ENCODE measurements around the gene IFT52.

The IFT52 gene

GRCh38 chr20:43689165-43689564, 98.4 kb downstream of the IFT52 start:
- in situ Hi-C loops (cut with HindIII; ENCODE audit: low sequenced_read_pairs): no loop called here

- in situ Hi-C loops (cut with HindIII; ENCODE audit: low sequenced_read_pairs): no loop called here
Measured at GRCh38 chr20:43690943-43691598, 100.3 kb downstream of the IFT52 start.

- in situ Hi-C loops (cut with HindIII; ENCODE audit: low sequenced_read_pairs): no loop called here
Measured at GRCh38 chr20:43691928-43692524, 101.3 kb downstream of the IFT52 start.

- in situ Hi-C loops (cut with HindIII; ENCODE audit: low sequenced_read_pairs): no loop called here
Measured at GRCh38 chr20:43694763-43695162, 104.0 kb downstream of the IFT52 start.

GRCh38 chr20:43695571-43695970, 104.8 kb downstream of the IFT52 start:
- in situ Hi-C loops (cut with HindIII; ENCODE audit: low sequenced_read_pairs): no loop called here
